Mesenchymal stem cell (in vitro differentiated cells and primary cell): ENCODE results near the gene SSNA1.

Experiments
- DNase-seq: peaks from one replicate; pipeline ENCODE4 v3.0.0-alpha.2; 2013
- H2AFZ ChIP-seq: one replicate; pipeline ENCODE4 v1.6.1; 2013; ENCODE audit warnings: low read depth, mild to moderate bottlenecking, control low read depth, inconsistent platforms, low read length, moderate library complexity
- H2AK5ac ChIP-seq: 2 replicates; pipeline ENCODE4 v1.6.1; 2013; ENCODE audit warnings: low read length, moderate library complexity, mild to moderate bottlenecking, inconsistent platforms; ENCODE audit not compliant: severe bottlenecking
- H2BK120ac ChIP-seq: one replicate; pipeline ENCODE4 v1.6.1; 2013; ENCODE audit warnings: low read depth, mild to moderate bottlenecking, inconsistent platforms, low read length, moderate library complexity
- H2BK12ac ChIP-seq, 2 experiments: one replicate each; pipeline ENCODE4 v1.6.1; 2013; ENCODE audit warnings: inconsistent platforms in 2 of 2, low read length in 2 of 2, mild to moderate bottlenecking in 2 of 2, moderate library complexity in 2 of 2, control low read depth in 1 of 2
- H2BK15ac ChIP-seq: one replicate; pipeline ENCODE4 v1.6.1; 2013; ENCODE audit warnings: mild to moderate bottlenecking, low read depth, inconsistent platforms; ENCODE audit not compliant: poor library complexity, severe bottlenecking
- H2BK5ac ChIP-seq: 2 replicates; pipeline ENCODE4 v1.6.1; 2013; ENCODE audit warnings: low read depth, mild to moderate bottlenecking, low read length, control low read depth, inconsistent platforms; ENCODE audit not compliant: poor library complexity, severe bottlenecking
- H3K14ac ChIP-seq, 2 experiments: one replicate each; pipeline ENCODE4 v1.6.1; 2013; ENCODE audit warnings: inconsistent platforms in 2 of 2, low read length in 2 of 2, control low read depth in 1 of 2, mild to moderate bottlenecking in 1 of 2, moderate library complexity in 1 of 2
- H3K18ac ChIP-seq, 2 experiments: one replicate each; pipeline ENCODE4 v1.6.1; 2013; ENCODE audit warnings: inconsistent platforms in 2 of 2, low read length in 2 of 2, control low read depth in 1 of 2, low read depth in 1 of 2, mild to moderate bottlenecking in 1 of 2
- H3K23ac ChIP-seq, 2 experiments: one replicate each; pipeline ENCODE4 v1.6.1; 2013; ENCODE audit warnings: inconsistent platforms in 2 of 2, low read length in 2 of 2, mild to moderate bottlenecking in 2 of 2, moderate library complexity in 2 of 2, control low read depth in 1 of 2
- H3K27ac ChIP-seq: 2 replicates; pipeline ENCODE4 v1.5.1; 2013; ENCODE audit warnings: mild to moderate bottlenecking, moderate library complexity, low read length, control low read depth, inconsistent platforms; ENCODE audit not compliant: poor library complexity, severe bottlenecking
- H3K27me3 ChIP-seq, 2 experiments: 2 replicates each; pipeline versions ENCODE4 v1.6.1 to v1.7.0; 2013; ENCODE audit warnings: low read length in 2 of 2, mild to moderate bottlenecking in 2 of 2, moderate library complexity in 2 of 2, control low read depth in 1 of 2, inconsistent platforms in 1 of 2; ENCODE audit not compliant: control insufficient read depth in 1 of 2, insufficient read depth in 1 of 2
- H3K36me3 ChIP-seq, 2 experiments: 2 replicates each; pipeline versions ENCODE4 v1.6.1 to v1.7.0; 2013; ENCODE audit warnings: low read length in 2 of 2, control low read depth in 1 of 2, inconsistent platforms in 1 of 2, low read depth in 1 of 2, mild to moderate bottlenecking in 1 of 2; ENCODE audit not compliant: insufficient read depth in 2 of 2, control insufficient read depth in 1 of 2
- H3K4ac ChIP-seq, 2 experiments: one replicate each; pipeline ENCODE4 v1.6.1; 2013; ENCODE audit warnings: inconsistent platforms in 2 of 2, low read length in 2 of 2, mild to moderate bottlenecking in 2 of 2, moderate library complexity in 2 of 2, control low read depth in 1 of 2, low read depth in 1 of 2
- H3K4me1 ChIP-seq: 2 replicates; pipeline ENCODE4 v1.6.1; 2013; ENCODE audit warnings: low read depth, low read length, control low read depth; ENCODE audit not compliant: control insufficient read depth, insufficient read depth
- H3K4me2 ChIP-seq: 2 replicates; pipeline ENCODE4 v1.6.1; 2013; ENCODE audit warnings: low read length, mild to moderate bottlenecking, inconsistent platforms; ENCODE audit not compliant: poor library complexity, severe bottlenecking
- H3K4me3 ChIP-seq, 2 experiments: 2 replicates each; pipeline versions ENCODE4 v1.5.1 to v1.7.0; 2013; ENCODE audit warnings: low read length in 2 of 2, mild to moderate bottlenecking in 2 of 2, control low read depth in 1 of 2, low read depth in 1 of 2; ENCODE audit not compliant: insufficient read depth in 1 of 2
- H3K79me1 ChIP-seq: replicated peaks from 2 replicates; pipeline ENCODE4 v1.6.1; 2013; ENCODE audit warnings: mild to moderate bottlenecking, control low read depth, low read length, inconsistent platforms; ENCODE audit not compliant: poor library complexity, severe bottlenecking
- H3K9ac ChIP-seq: 2 replicates; pipeline ENCODE4 v1.7.0; 2013; ENCODE audit warnings: mild to moderate bottlenecking, low read length, moderate library complexity
- H3K9me3 ChIP-seq: 2 replicates; pipeline ENCODE4 v1.7.0; 2013; ENCODE audit warnings: mild to moderate bottlenecking, low read length; ENCODE audit not compliant: control insufficient read depth
- H4K8ac ChIP-seq: one replicate; pipeline ENCODE4 v1.6.1; 2013; ENCODE audit warnings: inconsistent platforms, mild to moderate bottlenecking, low read length, moderate library complexity
- H4K91ac ChIP-seq: one replicate; pipeline ENCODE4 v1.6.1; 2013; ENCODE audit warnings: mild to moderate bottlenecking, low read length, inconsistent platforms
- WGBS: methylation state at CpG from one replicate; pipeline ENCODE4 v1.1.7; 2013; ENCODE audit warnings: mixed read lengths; 5-methylcytosine and 5-hydroxymethylcytosine counted together

Gene SSNA1

DNA sequence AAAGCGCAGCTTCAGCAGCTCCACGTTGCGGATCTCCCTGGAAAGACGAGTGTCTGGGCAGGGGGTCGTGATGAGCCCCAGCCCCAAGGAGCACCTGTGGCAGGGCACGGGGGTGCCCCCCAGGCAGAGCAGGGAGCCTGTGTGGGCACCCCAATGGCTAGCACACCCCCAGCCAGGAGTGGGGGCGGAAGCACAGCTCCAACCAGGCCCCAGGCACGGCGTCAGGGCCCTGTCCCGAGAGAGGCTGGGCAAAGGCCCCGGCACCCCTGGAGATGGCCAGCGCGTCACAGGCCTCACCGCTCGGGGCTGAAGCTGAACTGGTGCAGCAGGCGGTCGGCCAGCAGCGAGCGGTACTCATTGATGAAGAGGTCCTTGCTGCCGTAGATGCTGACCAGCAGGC, 8.0 kb upstream of the SSNA1 start:
- no peak overlapping the region for H2BK15ac ChIP-seq
- no peak overlapping the region for H3K27ac ChIP-seq
- H2BK5ac ChIP-seq, result no peak overlapping the region
- H3K36me3 ChIP-seq, result peaks cover 65 to 88% of the 10 kb centered on the region in 2 experiments
- H3K4me1 ChIP-seq, result peaks cover 7% of the 10 kb centered on the region
- H4K8ac ChIP-seq, result no peak overlapping the region
- H2BK120ac ChIP-seq, result no peak overlapping the region
- no peak for DNase-seq
- 98% methylated on average over 20 of the region's 20 CpGs for WGBS
- H3K4ac ChIP-seq, result no peak overlapping the region
- no peak overlapping the region for H3K14ac ChIP-seq
- no peak overlapping the region for H3K18ac ChIP-seq
- peaks cover 24% of the 10 kb centered on the region for H3K79me1 ChIP-seq
- no peak overlapping the region for H2AK5ac ChIP-seq
- H2AFZ ChIP-seq, result no peak overlapping the region
- no peak overlapping the region for H3K9ac ChIP-seq
- no peak overlapping the region for H3K4me2 ChIP-seq
- H3K9me3 ChIP-seq, result no peaks in the 10 kb centered on the region
- no peaks in the 10 kb centered on the region for H3K27me3 ChIP-seq
- H3K4me3 ChIP-seq, result no peak overlapping the region
- H3K23ac ChIP-seq, result no peak overlapping the region
- no peak overlapping the region for H4K91ac ChIP-seq
- no peak overlapping the region for H2BK12ac ChIP-seq

GRCh38 chr9:137181680-137182079, 6.8 kb upstream of the SSNA1 start:
- no peak overlapping the region for H2BK15ac ChIP-seq
- no peak overlapping the region for H3K4me2 ChIP-seq
- peaks cover 15% of the 10 kb centered on the region for H3K4me1 ChIP-seq
- H4K8ac ChIP-seq, result no peak overlapping the region
- H3K27ac ChIP-seq, result no peak overlapping the region
- no peaks in the 10 kb centered on the region for H3K9me3 ChIP-seq
- H3K4ac ChIP-seq, result no peak overlapping the region
- H2AK5ac ChIP-seq, result no peak overlapping the region
- peaks cover 36% of the 10 kb centered on the region for H3K79me1 ChIP-seq
- no peak overlapping the region for H4K91ac ChIP-seq
- 97% methylated on average over 22 of the region's 22 CpGs for WGBS
- no peak overlapping the region for H3K4me3 ChIP-seq
- DNase-seq, result no peak
- H3K23ac ChIP-seq, result no peak overlapping the region
- H2AFZ ChIP-seq, result no peak overlapping the region
- no peak overlapping the region for H3K14ac ChIP-seq
- no peaks in the 10 kb centered on the region for H3K27me3 ChIP-seq
- H2BK5ac ChIP-seq, result no peak overlapping the region
- peaks cover 76 to 96% of the 10 kb centered on the region in 2 experiments for H3K36me3 ChIP-seq
- no peak overlapping the region for H3K9ac ChIP-seq
- H2BK12ac ChIP-seq, result no peak overlapping the region
- H3K18ac ChIP-seq, result no peak overlapping the region
- H2BK120ac ChIP-seq, result no peak overlapping the region

GRCh38 chr9:137182836-137183235, 5.6 kb upstream of the SSNA1 start:
- Histone ChIP-seq H3K14ac (no peak overlapping the region), H3K36me3 (peaks cover 76 to 91% of the 10 kb centered on the region in 2 experiments), H2AK5ac (no peak overlapping the region), H3K27me3 (no peaks in the 10 kb centered on the region), H4K8ac (no peak overlapping the region), H3K4me2 (no peak overlapping the region), H3K9ac (no peak overlapping the region), H3K4ac (no peak overlapping the region), H2BK15ac (no peak overlapping the region), H3K27ac (no peak overlapping the region), H3K4me1 (peaks cover 26% of the 10 kb centered on the region), H2AFZ (no peak overlapping the region), H3K23ac (no peak overlapping the region), H3K4me3 (no peak overlapping the region), H2BK120ac (no peak overlapping the region), H2BK12ac (no peak overlapping the region), H3K79me1 (peaks cover 45% of the 10 kb centered on the region), H3K9me3 (no peaks in the 10 kb centered on the region), H2BK5ac (no peak overlapping the region), H4K91ac (no peak overlapping the region), H3K18ac (no peak overlapping the region)
- no peak for DNase-seq
- 95% methylated on average over 17 of the region's 17 CpGs for WGBS

DNA sequence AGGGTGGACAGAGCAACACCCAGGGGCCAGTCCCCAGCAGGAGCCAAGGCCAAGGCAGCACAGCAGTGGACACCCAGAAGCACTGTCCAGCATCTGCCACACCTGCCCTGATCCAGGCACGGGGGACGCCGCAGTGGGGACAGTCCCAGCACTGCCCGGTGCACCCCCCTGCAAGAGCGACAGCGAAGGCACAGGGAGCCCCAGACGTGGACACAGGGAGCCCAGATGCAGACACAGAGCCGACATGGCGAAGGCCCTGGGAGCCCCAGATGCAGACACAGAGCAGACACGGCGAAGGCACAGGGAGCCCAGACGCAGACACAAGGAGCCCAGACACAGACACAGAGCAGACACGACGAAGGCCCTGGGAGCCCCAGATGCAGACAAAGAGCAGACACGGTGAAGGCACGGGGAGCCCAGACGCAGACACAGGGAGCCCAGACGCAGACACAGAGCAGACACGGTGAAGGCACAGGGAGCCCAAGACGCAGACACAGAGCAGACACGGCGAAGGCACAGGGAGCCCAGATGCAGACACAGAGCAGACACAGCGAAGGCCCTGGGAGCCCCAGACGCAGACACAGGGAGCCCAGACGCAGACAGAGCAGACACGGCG, 4.4 kb upstream of the SSNA1 start:
- no peak overlapping the region for H2BK5ac ChIP-seq
- peaks cover 76 to 79% of the 10 kb centered on the region in 2 experiments for H3K36me3 ChIP-seq
- H3K4ac ChIP-seq, result no peak overlapping the region
- H3K4me2 ChIP-seq, result no peak overlapping the region
- H4K91ac ChIP-seq, result no peak overlapping the region
- peaks cover 49% of the 10 kb centered on the region for H3K79me1 ChIP-seq
- no peak overlapping the region for H2BK120ac ChIP-seq
- no peak overlapping the region for H3K4me3 ChIP-seq
- no peak overlapping the region for H3K14ac ChIP-seq
- no peak overlapping the region for H4K8ac ChIP-seq
- no peak overlapping the region for H2BK12ac ChIP-seq
- H3K9me3 ChIP-seq, result no peaks in the 10 kb centered on the region
- H2AK5ac ChIP-seq, result no peak overlapping the region
- no peak overlapping the region for H2AFZ ChIP-seq
- H2BK15ac ChIP-seq, result no peak overlapping the region
- no peak overlapping the region for H3K27ac ChIP-seq
- no peak overlapping the region for H3K23ac ChIP-seq
- WGBS, result 95% methylated on average over 27 of the region's 27 CpGs
- no peaks in the 10 kb centered on the region for H3K27me3 ChIP-seq
- H3K4me1 ChIP-seq, result peaks cover 20% of the 10 kb centered on the region
- no peak overlapping the region for H3K9ac ChIP-seq
- no peak overlapping the region for H3K18ac ChIP-seq
- DNase-seq, result no peak
